Anterior cingulate cortex (tissue), 58 donors: Measurements from ENCODE around the gene ZMYM1.
"Not testable (repeated sequence)": the region's sequence is repeated elsewhere in the genome, so short reads cannot be mapped to it uniquely, and the experiment has no call there.

Experiments used
- DNase-seq, 58 donors: peaks; one replicate each; lab custom pipeline; 2025; lab: John Stamatoyannopoulos, UW

ZMYM1 gene

GRCh38 chr1:35073265-35073811 lies 5.8 kb upstream of the ZMYM1 start:
- no peak for DNase-seq

- DNase-seq, result not testable (repeated sequence)
These were observed 2.8 kb upstream of the ZMYM1 start for GRCh38 chr1:35076426-35076825.

GRCh38 chr1:35080171-35080854 lies 1.1 kb downstream of the ZMYM1 start:
- no peak for DNase-seq

- no peak for DNase-seq
These were observed 6.2 kb downstream of the ZMYM1 start for GRCh38 chr1:35085421-35085820.

- no peak for DNase-seq
These were observed 18.0 kb downstream of the ZMYM1 start for GRCh38 chr1:35097224-35097623.

GRCh38 chr1:35111106-35111505 lies 31.9 kb downstream of the ZMYM1 start:
- no peak for DNase-seq

- no peak for DNase-seq
These were observed 33.5 kb downstream of the ZMYM1 start for GRCh38 chr1:35112668-35113067.

GRCh38 chr1:35115459-35116383 lies 36.5 kb downstream of the ZMYM1 start:
- no peak for DNase-seq

- no peak for DNase-seq
These were observed 41.4 kb downstream of the ZMYM1 start for GRCh38 chr1:35120458-35121133.

- DNase-seq, result no peak
These were observed 43.1 kb downstream of the ZMYM1 start for GRCh38 chr1:35122311-35122710.

- DNase-seq, result no peak
These were observed 47.4 kb downstream of the ZMYM1 start for GRCh38 chr1:35126546-35126945.

- no peak for DNase-seq
These were observed 49.9 kb downstream of the ZMYM1 start for GRCh38 chr1:35129080-35129479.

GRCh38 chr1:35136780-35137179 lies 57.6 kb downstream of the ZMYM1 start:
- DNase-seq, result no peak

GRCh38 chr1:35137590-35137989 lies 58.4 kb downstream of the ZMYM1 start:
- DNase-seq, result not testable (repeated sequence)

- not testable (repeated sequence) for DNase-seq
These were observed 63.1 kb downstream of the ZMYM1 start for GRCh38 chr1:35142294-35142693.

- DNase-seq, result not testable (repeated sequence)
These were observed 63.5 kb downstream of the ZMYM1 start for GRCh38 chr1:35142728-35143127.

GRCh38 chr1:35143737-35144508 lies 64.7 kb downstream of the ZMYM1 start:
- no peak for DNase-seq

- not testable (repeated sequence) for DNase-seq
These were observed 66.8 kb downstream of the ZMYM1 start for GRCh38 chr1:35145892-35146549.

GRCh38 chr1:35151220-35151619 lies 72.0 kb downstream of the ZMYM1 start:
- DNase-seq, result no peak
